Measurements from ENCODE around the gene SPX.

SPX gene

DNA sequence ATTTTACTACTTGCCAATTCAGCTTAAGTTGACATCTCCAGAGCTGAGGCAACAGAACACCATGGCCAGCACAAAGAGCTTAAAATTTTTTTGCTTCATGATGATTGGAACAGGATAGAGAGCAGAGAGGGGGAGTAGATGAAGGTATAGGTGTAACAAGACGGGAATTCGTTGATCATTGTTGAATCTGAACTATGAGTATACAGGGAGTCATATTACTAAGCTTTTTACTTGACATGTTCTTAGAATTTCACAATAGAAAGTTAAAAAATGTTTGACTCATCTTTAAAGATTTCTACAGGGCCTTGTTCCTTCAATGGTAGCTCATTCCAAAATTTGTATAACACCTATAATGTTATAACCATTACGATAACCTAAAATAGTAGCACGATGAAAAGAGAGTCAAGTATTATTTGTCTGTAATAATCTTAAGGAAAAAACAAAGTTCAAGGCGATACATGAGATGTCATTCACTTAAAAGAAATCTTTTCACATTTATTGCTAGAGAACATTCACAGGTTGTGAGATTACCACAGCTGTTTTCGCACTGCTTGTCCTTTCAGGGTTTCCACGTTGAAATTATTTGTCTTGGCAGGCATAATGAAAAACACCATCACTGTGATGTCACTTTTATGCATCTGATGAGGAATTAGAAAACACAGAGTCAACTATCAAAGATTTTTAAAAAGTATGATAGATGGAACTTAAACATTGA is 33.9 kb downstream of the SPX start:
- Histone ChIP-seq H3K27me3 (ENCODE audit: insufficient read depth, low read length, poor library complexity) (no peaks in the 10 kb centered on the region), H3K9ac (ENCODE audit: low read length) (no peak overlapping the region), H3K4me3 (ENCODE audit: low read length) (no peak overlapping the region), H2BK15ac (replicated peaks; ENCODE audit: low read depth) (no peak overlapping the region), H3K4me2 (ENCODE audit: low read length) (no peak overlapping the region), H3K23ac (ENCODE audit: low read length) (no peak overlapping the region), H2BK5ac (ENCODE audit: low read length) (no peak overlapping the region), H3K4me1 (ENCODE audit: control insufficient read depth, low read depth, low read length) (no peaks in the 10 kb centered on the region), H4K5ac (ENCODE audit: low read length) (no peak overlapping the region), H3K18ac (ENCODE audit: low read length) (no peak overlapping the region), H2AK5ac (ENCODE audit: low read length) (no peak overlapping the region), H3K79me1 (ENCODE audit: low read length) (no peaks in the 10 kb centered on the region), H3K4ac (ENCODE audit: low read depth, low read length) (no peak overlapping the region), H3K27ac (ENCODE audit: low read depth, low read length) (no peak overlapping the region), H4K8ac (ENCODE audit: low read depth, low read length) (no peak overlapping the region), H2BK120ac (ENCODE audit: low read depth, low read length) (no peak overlapping the region), H3K79me2 (ENCODE audit: control insufficient read depth, insufficient read depth, low read length) (no peaks in the 10 kb centered on the region), H3K36me3 (ENCODE audit: control insufficient read depth, insufficient read depth, low read length) (no peaks in the 10 kb centered on the region), H3K56ac (ENCODE audit: low read length) (no peak overlapping the region)
- DNase-seq, result no peak
- no CpG with 5 or more reads among the region's 7 CpGs for WGBS (ENCODE audit: extremely low coverage, insufficient coverage, low lambda C conversion rate)

DNA sequence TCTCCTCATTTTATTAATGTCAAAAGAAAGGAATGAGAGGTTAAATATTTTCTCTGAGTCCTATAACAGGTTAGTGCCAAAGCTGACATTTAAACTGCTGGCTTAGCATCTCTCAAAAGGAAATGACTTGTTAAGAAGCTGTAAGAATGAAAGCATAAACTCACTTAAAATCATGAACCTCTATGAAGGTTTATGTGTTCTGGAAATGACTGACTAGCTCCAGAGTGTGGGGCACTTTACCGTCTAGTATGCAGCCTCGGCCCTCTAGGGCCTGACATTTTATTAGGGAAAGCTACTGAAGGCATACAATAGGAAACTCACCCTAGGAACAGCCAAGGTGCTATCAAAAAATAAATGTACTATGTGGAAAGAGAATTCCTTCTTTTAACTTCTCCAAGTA is 35.1 kb downstream of the SPX start:
- H3K9ac ChIP-seq (ENCODE audit: low read length), result no peak overlapping the region
- no peak overlapping the region for H3K23ac ChIP-seq (ENCODE audit: low read length)
- no peak overlapping the region for H2BK5ac ChIP-seq (ENCODE audit: low read length)
- no peak overlapping the region for H3K27ac ChIP-seq (ENCODE audit: low read depth, low read length)
- no peak overlapping the region for H2BK15ac ChIP-seq (replicated peaks; ENCODE audit: low read depth)
- H4K8ac ChIP-seq (ENCODE audit: low read depth, low read length), result no peak overlapping the region
- no peak overlapping the region for H4K5ac ChIP-seq (ENCODE audit: low read length)
- no peak overlapping the region for H3K18ac ChIP-seq (ENCODE audit: low read length)
- no peak overlapping the region for H2BK120ac ChIP-seq (ENCODE audit: low read depth, low read length)
- H3K4ac ChIP-seq (ENCODE audit: low read depth, low read length), result no peak overlapping the region
- H3K4me3 ChIP-seq (ENCODE audit: low read length), result no peak overlapping the region
- no peaks in the 10 kb centered on the region for H3K79me2 ChIP-seq (ENCODE audit: control insufficient read depth, insufficient read depth, low read length)
- DNase-seq, result no peak
- H2AK5ac ChIP-seq (ENCODE audit: low read length), result no peak overlapping the region
- H3K4me1 ChIP-seq (ENCODE audit: control insufficient read depth, low read depth, low read length), result no peaks in the 10 kb centered on the region
- no peaks in the 10 kb centered on the region for H3K79me1 ChIP-seq (ENCODE audit: low read length)
- H3K4me2 ChIP-seq (ENCODE audit: low read length), result no peak overlapping the region
- no CpG with 5 or more reads among the region's 2 CpGs for WGBS (ENCODE audit: extremely low coverage, insufficient coverage, low lambda C conversion rate)
- no peak overlapping the region for H3K56ac ChIP-seq (ENCODE audit: low read length)
- no peaks in the 10 kb centered on the region for H3K27me3 ChIP-seq (ENCODE audit: insufficient read depth, low read length, poor library complexity)
- H3K36me3 ChIP-seq (ENCODE audit: control insufficient read depth, insufficient read depth, low read length), result no peaks in the 10 kb centered on the region

- Histone ChIP-seq H3K4ac (ENCODE audit: low read depth, low read length) (no peak overlapping the region), H3K56ac (ENCODE audit: low read length) (no peak overlapping the region)
Measured at GRCh38 chr12:21562859-21563258, 36.8 kb downstream of the SPX start.

GRCh38 chr12:21566223-21566906 is 40.3 kb downstream of the SPX start:
- Histone ChIP-seq H4K8ac (ENCODE audit: low read depth, low read length) (no peak overlapping the region), H4K5ac (ENCODE audit: low read length) (no peak overlapping the region), H3K36me3 (ENCODE audit: control insufficient read depth, insufficient read depth, low read length) (no peaks in the 10 kb centered on the region), H3K56ac (ENCODE audit: low read length) (no peak overlapping the region), H3K18ac (ENCODE audit: low read length) (no peak overlapping the region), H3K9ac (ENCODE audit: low read length) (no peak overlapping the region), H3K79me2 (ENCODE audit: control insufficient read depth, insufficient read depth, low read length) (no peaks in the 10 kb centered on the region), H2BK15ac (replicated peaks; ENCODE audit: low read depth) (no peak overlapping the region), H2BK5ac (ENCODE audit: low read length) (no peak overlapping the region), H3K4ac (ENCODE audit: low read depth, low read length) (no peak overlapping the region), H3K79me1 (ENCODE audit: low read length) (no peaks in the 10 kb centered on the region), H3K23ac (ENCODE audit: low read length) (no peak overlapping the region), H2AK5ac (ENCODE audit: low read length) (no peak overlapping the region), H3K27me3 (ENCODE audit: insufficient read depth, low read length, poor library complexity) (no peaks in the 10 kb centered on the region), H3K4me2 (ENCODE audit: low read length) (no peak overlapping the region), H3K4me3 (ENCODE audit: low read length) (no peak overlapping the region), H2BK120ac (ENCODE audit: low read depth, low read length) (no peak overlapping the region), H3K4me1 (ENCODE audit: control insufficient read depth, low read depth, low read length) (no peaks in the 10 kb centered on the region), H3K27ac (ENCODE audit: low read depth, low read length) (no peak overlapping the region)
- WGBS (ENCODE audit: extremely low coverage, insufficient coverage, low lambda C conversion rate), result no CpG with 5 or more reads among the region's 5 CpGs
- DNase-seq, result no peak

More at GRCh38 chr12:21562859-21563258, 36.8 kb downstream of the SPX start:
- H4K5ac ChIP-seq (ENCODE audit: low read length), result no peak overlapping the region
- no peak overlapping the region for H3K18ac ChIP-seq (ENCODE audit: low read length)
- H2AK5ac ChIP-seq (ENCODE audit: low read length), result no peak overlapping the region
- H2BK120ac ChIP-seq (ENCODE audit: low read depth, low read length), result no peak overlapping the region
- H3K4me1 ChIP-seq (ENCODE audit: control insufficient read depth, low read depth, low read length), result no peaks in the 10 kb centered on the region
- H3K4me2 ChIP-seq (ENCODE audit: low read length), result no peak overlapping the region
- H3K27ac ChIP-seq (ENCODE audit: low read depth, low read length), result no peak overlapping the region
- no peaks in the 10 kb centered on the region for H3K79me2 ChIP-seq (ENCODE audit: control insufficient read depth, insufficient read depth, low read length)
- H3K79me1 ChIP-seq (ENCODE audit: low read length), result no peaks in the 10 kb centered on the region
- H3K27me3 ChIP-seq (ENCODE audit: insufficient read depth, low read length, poor library complexity), result no peaks in the 10 kb centered on the region
- H3K4me3 ChIP-seq (ENCODE audit: low read length), result no peak overlapping the region
- no CpG with 5 or more reads among the region's 2 CpGs for WGBS (ENCODE audit: extremely low coverage, insufficient coverage, low lambda C conversion rate)
- H2BK15ac ChIP-seq (replicated peaks; ENCODE audit: low read depth), result no peak overlapping the region
- H3K23ac ChIP-seq (ENCODE audit: low read length), result no peak overlapping the region
- H4K8ac ChIP-seq (ENCODE audit: low read depth, low read length), result no peak overlapping the region
- no peaks in the 10 kb centered on the region for H3K36me3 ChIP-seq (ENCODE audit: control insufficient read depth, insufficient read depth, low read length)
- DNase-seq, result no peak
- no peak overlapping the region for H3K9ac ChIP-seq (ENCODE audit: low read length)
- H2BK5ac ChIP-seq (ENCODE audit: low read length), result no peak overlapping the region

DNA sequence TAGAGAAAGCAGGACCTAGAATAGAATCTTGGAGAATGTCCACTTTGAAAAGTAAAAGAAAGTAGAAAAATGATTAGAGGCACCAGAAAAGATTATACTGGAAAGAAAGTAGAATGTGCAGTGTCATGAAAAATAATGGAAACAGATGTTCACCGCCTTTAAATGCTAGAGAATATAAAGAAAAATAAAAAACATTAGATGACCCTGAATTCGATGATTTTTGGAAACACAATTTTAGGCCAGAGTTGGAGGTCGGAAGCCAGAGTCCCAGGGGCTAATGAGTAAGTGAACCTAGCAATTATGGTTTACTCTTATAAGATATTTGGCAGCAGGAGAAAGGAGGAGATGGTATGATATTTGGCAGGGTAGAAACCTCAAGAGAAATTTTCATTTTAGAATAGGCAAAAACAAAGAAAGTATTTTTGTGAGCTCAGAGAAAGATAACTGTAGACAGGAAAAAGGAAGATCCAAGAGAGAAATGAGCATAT is 40.9 kb downstream of the SPX start:
- H3K27ac ChIP-seq (ENCODE audit: low read depth, low read length), result no peak overlapping the region
- no CpG with 5 or more reads among the region's 3 CpGs for WGBS (ENCODE audit: extremely low coverage, insufficient coverage, low lambda C conversion rate)

More for the DNA sequence above, 40.9 kb downstream of the SPX start:
- Histone ChIP-seq H3K23ac (ENCODE audit: low read length) (no peak overlapping the region), H4K5ac (ENCODE audit: low read length) (no peak overlapping the region), H3K56ac (ENCODE audit: low read length) (no peak overlapping the region), H2AK5ac (ENCODE audit: low read length) (no peak overlapping the region), H2BK5ac (ENCODE audit: low read length) (no peak overlapping the region), H3K27me3 (ENCODE audit: insufficient read depth, low read length, poor library complexity) (no peaks in the 10 kb centered on the region), H2BK15ac (replicated peaks; ENCODE audit: low read depth) (no peak overlapping the region), H2BK120ac (ENCODE audit: low read depth, low read length) (no peak overlapping the region), H4K8ac (ENCODE audit: low read depth, low read length) (no peak overlapping the region), H3K4ac (ENCODE audit: low read depth, low read length) (no peak overlapping the region), H3K18ac (ENCODE audit: low read length) (no peak overlapping the region), H3K9ac (ENCODE audit: low read length) (no peak overlapping the region), H3K36me3 (ENCODE audit: control insufficient read depth, insufficient read depth, low read length) (no peaks in the 10 kb centered on the region), H3K4me1 (ENCODE audit: control insufficient read depth, low read depth, low read length) (no peaks in the 10 kb centered on the region), H3K4me3 (ENCODE audit: low read length) (no peak overlapping the region), H3K79me1 (ENCODE audit: low read length) (no peaks in the 10 kb centered on the region), H3K79me2 (ENCODE audit: control insufficient read depth, insufficient read depth, low read length) (no peaks in the 10 kb centered on the region), H3K4me2 (ENCODE audit: low read length) (no peak overlapping the region)
- no peak for DNase-seq
